Measurements from ENCODE around the gene TLR8.
"Not testable (repeated sequence)": the region's sequence is repeated elsewhere in the genome, so short reads cannot be mapped to it uniquely, and the experiment has no call there.

TLR8 gene

DNA sequence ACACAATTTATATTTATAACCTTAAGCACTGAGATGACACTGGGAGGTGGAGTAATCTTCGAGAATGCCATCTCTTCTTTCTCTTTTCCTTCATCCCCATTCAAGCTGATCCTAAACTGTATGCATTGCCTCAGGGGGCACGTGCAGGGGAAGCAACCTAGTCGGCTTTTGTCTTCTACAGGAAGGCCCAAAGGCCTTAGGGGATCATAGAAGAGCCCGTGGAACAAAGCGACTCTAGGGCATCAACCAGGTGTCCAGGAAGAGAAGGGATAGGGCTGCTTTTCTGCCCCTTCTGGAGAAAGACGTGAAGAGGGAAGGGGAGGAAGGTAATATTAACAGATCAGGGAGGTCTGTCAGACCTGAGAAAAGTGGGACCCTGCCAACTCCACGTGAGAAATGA, 6.9 kb upstream of the TLR8 start:
- no peak for DNase-seq

DNA sequence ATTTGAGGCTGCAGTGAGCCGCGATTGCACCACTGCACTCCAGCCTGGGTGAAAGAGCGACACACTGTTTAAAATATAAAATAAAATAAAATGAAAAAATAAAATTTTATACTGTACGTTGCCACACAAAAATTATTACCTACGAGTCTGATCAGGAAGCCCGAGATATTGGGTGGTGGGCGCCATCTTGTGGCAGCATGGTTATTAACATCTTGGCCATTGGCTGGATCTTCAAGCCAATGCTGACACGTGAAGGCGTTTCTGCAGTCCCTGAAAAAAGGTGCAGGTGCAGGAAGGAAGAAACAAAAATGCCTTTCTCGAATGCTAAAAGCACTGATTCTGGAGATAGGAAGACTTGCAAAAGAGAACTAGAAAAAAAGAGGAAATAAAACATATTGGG, 4.9 kb upstream of the TLR8 start:
- peak; percentile 49 for DNase-seq

DNA sequence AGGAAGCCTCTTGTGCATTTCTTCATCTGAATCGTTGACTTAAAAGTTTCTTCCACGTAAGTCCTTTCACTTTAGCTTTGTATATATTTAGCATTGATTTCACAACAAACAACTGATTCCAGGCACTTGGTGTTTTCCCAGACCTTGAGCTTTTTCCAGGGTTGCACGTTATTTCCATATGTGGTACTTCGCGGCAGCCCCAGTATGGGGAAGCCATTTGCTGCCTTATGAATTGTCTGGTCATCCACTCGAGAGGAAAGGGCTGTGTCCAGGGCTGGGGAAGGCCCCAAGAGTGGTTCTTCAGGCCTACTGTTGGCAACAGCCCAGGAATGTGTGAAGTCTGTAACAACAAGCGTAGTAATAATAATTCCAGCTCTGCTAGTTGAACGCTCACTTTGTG, 2.8 kb upstream of the TLR8 start:
- no peak for DNase-seq

DNA sequence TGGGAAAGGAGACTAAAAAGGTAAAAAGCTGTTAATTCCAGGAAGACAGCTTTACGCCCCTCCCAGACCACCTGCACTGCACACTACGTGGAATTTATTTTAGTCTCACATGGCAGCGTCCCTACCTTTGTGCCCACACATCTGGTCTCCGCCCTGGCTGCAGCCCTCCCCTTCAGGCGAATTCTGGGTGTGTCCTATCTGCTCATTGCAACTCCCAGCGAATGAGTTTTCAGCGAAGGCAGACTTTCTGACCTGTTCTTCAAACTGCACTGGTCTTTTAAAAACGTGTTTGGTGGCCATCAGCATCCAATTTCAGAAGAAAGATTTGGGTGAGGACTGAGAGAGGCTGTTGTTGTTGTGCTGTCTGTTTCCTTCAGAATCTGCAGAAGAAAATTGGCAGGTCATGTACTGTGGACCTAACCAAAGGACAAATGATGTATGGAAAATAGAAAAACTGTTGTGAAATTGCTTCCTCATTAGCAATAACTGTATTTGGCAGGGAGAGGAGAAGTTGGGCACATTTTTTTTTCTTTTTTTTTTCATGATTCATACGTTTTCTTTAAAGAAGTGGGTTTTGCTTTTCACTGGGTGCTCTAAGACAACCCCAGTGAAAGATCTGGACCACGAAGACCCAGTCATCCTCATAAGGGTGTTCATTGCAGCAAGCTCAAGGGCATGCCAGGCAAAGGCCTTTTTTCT, 4.2 kb downstream of the TLR8 start:
- no peak for DNase-seq

DNA sequence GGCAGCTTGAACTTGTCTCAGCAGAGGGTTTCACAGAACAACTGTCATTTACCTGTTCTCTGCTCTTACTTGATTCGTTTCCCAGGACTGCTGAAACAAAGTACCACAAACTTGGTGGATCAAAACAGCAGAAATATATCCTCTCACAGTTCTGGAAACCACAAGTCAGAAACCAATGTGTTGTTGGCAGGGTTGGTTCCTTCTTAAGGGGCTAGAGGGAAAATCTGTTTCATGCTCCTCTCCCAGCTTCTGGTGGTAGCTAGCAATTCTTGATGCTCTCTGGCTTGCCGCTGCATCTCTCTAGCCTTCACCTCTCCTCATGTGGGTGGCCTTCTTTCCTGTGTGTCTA, 4.7 kb downstream of the TLR8 start:
- DNase-seq = no peak

DNA sequence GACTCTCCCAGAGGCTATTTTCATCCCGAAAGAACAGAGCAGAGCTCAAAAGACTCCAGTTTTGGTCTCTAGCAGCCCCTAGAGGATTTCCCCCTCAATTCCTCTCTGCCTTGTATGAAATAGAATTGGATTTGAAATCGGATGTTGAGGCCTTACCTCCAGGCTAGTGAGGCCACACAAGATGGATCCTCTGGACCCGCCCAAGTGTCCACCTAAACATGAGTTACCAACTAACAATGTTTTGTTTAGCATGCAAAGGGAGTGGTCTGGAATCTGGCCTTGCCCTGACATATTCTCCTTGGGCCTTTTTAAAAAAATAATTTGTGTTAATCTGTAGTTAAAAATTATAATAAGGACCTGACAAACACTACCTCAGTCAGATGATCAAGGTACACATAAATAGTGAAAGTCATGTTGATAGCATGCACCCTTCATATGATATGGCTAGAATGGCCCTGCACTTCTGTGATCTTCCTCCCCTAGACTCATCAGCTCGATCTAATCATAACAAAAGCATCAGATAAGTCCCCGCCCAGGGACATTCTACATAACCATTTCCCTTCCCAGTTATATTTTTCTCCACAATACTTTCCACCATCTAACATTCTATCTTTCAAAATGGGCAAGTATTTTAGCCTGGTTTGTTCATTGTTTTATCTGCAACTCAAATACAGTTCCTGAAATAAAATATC, 6.5 kb downstream of the TLR8 start:
- DNase-seq = no peak

DNA sequence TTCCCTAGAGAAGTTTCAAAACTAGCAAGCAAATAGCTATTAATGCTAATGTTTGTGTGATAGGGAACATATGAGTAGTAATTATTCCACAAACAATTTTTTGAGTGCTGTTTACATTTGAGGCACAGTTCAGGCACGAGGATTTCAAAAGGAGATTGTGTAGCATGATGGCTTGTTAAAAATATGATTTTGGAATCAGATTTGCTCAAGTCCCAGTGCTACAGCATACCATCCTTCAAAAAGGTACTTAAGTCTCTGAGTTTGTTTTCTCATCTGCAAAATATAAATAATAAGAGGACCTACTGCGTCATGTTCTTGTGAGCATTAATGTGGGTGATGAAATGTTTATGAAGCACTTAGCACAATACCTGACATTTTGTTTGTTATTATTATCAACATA, 11.3 kb downstream of the TLR8 start:
- no peak for DNase-seq

DNA sequence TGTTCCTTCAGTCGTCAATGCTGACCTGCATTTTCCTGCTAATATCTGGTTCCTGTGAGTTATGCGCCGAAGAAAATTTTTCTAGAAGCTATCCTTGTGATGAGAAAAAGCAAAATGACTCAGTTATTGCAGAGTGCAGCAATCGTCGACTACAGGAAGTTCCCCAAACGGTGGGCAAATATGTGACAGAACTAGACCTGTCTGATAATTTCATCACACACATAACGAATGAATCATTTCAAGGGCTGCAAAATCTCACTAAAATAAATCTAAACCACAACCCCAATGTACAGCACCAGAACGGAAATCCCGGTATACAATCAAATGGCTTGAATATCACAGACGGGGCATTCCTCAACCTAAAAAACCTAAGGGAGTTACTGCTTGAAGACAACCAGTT, 12.6 kb downstream of the TLR8 start:
- DNase-seq = no peak

DNA sequence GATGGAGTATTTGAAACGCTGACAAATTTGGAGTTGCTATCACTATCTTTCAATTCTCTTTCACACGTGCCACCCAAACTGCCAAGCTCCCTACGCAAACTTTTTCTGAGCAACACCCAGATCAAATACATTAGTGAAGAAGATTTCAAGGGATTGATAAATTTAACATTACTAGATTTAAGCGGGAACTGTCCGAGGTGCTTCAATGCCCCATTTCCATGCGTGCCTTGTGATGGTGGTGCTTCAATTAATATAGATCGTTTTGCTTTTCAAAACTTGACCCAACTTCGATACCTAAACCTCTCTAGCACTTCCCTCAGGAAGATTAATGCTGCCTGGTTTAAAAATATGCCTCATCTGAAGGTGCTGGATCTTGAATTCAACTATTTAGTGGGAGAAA, 13.2 kb downstream of the TLR8 start:
- DNase-seq = no peak

DNA sequence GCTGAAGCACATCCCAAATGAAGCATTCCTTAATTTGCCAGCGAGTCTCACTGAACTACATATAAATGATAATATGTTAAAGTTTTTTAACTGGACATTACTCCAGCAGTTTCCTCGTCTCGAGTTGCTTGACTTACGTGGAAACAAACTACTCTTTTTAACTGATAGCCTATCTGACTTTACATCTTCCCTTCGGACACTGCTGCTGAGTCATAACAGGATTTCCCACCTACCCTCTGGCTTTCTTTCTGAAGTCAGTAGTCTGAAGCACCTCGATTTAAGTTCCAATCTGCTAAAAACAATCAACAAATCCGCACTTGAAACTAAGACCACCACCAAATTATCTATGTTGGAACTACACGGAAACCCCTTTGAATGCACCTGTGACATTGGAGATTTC, 14.6 kb downstream of the TLR8 start:
- no peak for DNase-seq

DNA sequence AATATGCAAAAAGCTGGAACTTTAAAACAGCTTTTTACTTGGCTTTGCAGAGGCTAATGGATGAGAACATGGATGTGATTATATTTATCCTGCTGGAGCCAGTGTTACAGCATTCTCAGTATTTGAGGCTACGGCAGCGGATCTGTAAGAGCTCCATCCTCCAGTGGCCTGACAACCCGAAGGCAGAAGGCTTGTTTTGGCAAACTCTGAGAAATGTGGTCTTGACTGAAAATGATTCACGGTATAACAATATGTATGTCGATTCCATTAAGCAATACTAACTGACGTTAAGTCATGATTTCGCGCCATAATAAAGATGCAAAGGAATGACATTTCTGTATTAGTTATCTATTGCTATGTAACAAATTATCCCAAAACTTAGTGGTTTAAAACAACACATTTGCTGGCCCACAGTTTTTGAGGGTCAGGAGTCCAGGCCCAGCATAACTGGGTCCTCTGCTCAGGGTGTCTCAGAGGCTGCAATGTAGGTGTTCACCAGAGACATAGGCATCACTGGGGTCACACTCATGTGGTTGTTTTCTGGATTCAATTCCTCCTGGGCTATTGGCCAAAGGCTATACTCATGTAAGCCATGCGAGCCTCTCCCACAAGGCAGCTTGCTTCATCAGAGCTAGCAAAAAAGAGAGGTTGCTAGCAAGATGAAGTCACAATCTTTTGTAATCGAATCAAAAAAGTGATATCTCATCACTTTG, 15.6 kb downstream of the TLR8 start:
- DNase-seq = no peak

DNA sequence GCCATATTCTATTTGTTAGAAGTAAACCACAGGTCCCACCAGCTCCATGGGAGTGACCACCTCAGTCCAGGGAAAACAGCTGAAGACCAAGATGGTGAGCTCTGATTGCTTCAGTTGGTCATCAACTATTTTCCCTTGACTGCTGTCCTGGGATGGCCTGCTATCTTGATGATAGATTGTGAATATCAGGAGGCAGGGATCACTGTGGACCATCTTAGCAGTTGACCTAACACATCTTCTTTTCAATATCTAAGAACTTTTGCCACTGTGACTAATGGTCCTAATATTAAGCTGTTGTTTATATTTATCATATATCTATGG, 16.1 kb downstream of the TLR8 start:
- no peak for DNase-seq

DNA sequence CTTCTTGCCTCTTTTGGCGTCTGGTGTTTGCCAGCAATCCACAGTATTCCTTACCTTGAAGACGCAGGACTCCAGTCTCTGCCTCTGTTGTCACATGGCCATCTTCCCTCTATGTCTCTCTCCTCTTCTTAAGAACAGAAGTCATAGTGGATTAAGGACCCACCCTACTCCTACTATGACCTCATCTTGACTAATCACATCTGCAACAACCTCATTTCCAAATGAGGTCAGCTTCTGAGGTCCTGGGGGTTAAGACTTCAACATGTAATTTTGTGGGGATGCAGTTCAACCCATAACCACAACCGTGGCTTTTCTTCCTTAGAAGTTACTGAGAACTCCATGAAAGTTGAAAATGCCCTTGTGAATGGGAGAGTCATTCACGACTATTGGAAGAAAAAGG, 23.3 kb downstream of the TLR8 start:
- no peak for DNase-seq

DNA sequence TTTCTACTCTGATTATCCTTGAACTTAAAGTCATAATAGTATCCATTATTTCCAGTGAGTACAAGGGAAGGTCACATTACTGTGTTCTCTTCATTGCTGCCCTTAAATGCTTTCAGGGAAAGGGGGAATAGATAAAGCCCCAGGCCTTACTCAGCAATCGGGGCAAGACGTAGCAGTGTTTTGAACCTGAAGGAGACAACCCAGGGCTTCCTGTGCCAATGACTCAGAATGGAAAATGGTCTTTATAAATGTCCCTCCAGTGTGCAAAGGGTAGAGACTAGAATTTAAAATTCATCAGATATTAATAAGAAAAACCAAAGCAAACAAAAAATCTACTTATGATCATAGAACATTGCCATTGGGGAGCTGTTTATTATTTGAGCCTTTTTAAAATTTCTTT, 23.7 kb downstream of the TLR8 start:
- no peak for DNase-seq

DNA sequence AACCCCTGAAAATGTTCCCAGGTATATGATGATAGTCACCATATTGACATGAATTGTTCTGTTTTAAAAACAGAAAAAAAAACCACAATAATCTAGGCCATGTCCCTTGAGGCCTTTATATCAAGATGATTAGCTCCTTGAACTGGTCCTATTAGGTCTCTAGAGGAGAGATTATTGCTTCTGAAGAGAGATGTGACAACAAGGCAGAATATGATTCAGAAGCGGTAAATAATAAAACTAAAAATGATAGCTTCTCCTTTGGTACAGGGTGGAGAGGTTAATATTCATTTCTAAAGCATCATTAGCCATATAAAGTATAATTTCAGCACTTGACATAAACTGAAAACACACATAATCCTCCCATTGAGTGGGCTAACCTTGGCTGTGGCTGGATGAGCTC, 25.8 kb downstream of the TLR8 start:
- no peak for DNase-seq

DNA sequence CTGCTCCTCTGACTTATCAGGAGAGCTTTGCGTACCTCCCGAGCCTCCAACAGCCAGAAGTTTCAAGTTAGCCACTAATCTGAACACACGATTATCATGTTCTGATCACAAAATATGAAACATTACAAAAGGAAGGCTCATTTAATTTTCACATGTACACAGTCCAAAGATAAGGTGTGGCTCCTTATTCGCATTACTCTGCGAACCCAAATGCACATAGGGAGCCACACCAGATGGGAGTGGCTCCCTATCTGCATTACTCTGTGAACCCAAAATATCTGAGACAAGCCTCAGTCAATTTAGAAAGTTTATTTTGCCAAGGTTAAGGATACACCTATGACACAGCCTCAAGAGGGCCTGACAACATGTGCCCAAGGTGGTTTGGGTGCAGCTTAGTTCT, 28.4 kb downstream of the TLR8 start:
- DNase-seq = no peak

DNA sequence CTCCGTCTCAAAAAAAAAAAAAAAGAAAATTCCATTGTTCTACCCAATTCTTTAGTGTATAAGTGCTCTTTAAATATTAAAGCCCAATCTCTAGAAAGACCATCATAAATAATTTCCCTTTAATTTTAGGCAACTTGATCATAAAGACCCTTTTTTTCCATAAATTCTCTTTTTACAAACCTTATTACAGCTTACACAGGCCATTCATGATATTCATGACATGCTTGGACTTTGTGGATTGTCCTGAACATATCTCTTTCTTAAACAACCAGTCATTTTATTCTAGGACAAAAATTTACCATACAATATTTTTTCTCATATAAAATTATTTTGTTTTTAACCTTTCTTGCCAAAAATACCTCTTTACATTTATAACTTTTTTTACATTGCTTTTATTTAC, 30.5 kb downstream of the TLR8 start:
- DNase-seq = no peak

DNA sequence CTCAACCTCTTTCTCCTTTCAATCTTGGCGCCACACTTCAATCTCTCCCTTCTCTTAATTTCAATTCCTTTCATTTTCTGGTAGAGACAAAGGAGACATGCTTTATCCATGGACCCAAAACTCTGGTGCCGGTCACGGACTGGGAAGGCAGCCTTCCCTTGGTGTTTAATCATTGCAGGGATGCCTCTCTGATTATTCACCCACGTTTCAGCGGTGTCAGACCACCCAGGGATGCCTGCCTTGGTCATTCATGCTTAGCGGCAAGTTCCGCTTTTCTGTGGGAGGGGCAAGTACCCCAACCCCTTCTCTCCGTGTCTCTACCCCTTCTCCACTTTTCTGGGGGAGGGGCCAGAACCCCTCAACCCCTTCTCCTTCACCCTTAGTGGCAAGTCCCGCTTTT, 34.1 kb downstream of the TLR8 start:
- not testable (repeated sequence) for DNase-seq

DNA sequence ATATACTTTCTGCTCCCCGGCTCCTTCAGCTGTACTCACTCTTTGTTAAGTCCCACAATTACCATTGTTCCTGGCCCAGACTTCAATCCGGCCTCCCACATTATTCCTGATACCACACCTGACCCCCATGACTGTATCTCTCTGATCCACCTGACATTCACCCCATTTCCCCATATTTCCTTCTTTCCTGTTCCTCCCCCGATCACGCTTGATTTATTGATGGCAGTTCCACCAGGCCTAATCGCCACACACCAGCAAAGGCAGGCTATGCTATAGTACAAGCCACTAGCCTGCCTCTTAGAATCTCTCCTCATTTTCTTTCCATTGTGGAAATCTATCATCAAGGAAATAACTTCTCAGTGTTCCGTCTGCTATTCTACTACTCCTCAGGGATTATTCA, 37.2 kb downstream of the TLR8 start:
- not testable (repeated sequence) for DNase-seq

DNA sequence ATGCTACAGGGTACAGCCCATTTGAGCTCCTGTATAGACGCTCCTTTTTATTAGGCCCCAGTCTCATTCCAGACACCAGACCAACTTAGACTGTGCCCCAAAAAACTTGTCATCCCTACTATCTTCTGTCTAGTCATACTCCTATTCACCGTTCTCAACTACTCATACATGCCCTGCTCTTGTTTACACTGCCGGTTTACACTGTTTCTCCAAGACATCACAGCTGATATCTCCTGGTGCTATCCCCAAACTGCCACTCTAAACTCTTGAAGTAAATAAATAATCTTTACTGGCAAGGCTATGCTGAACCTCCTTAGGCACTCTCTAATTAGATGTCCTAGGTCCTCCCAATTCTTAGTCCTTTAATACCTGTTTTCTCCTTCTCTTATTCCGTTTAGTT, 38.0 kb downstream of the TLR8 start:
- not testable (repeated sequence) for DNase-seq

DNA sequence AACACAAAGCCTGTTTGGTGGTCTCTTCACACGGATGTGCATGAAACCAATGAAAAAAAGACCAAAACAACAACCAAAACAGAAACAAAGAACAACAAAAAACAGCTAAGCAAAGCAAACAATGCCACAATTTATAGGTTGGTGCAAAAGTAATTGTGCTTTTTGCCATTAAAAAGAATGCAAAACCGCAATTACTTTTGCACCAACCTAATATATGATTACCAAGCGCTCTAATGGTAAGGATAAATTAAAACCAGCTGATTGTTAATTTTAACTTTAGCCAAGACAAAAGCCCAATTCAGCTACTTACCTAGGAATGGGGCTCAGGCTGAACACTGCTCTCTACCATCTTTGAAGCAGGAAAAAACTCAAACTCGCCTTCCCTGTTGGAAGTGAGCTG, 39.1 kb downstream of the TLR8 start:
- DNase-seq = no peak

DNA sequence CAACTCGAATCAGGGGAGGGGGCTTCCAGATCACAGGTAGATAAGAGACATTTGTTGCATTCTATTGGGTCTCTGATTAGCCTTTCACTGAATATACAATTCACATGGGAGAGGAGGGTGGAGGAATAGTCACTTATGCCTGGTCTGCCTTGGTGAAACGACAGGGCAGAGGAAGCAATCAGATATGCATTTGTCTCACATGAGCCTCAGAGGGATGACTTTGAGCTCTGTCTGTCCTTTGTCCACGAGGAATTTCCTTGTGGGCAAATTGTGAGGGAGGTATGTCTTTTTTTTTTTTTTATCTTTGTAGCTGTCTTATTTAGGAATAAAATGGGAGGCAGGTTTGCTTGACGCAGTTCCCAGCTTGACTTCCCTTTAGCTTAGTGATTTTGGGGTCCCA, 40.0 kb downstream of the TLR8 start:
- no peak for DNase-seq

DNA sequence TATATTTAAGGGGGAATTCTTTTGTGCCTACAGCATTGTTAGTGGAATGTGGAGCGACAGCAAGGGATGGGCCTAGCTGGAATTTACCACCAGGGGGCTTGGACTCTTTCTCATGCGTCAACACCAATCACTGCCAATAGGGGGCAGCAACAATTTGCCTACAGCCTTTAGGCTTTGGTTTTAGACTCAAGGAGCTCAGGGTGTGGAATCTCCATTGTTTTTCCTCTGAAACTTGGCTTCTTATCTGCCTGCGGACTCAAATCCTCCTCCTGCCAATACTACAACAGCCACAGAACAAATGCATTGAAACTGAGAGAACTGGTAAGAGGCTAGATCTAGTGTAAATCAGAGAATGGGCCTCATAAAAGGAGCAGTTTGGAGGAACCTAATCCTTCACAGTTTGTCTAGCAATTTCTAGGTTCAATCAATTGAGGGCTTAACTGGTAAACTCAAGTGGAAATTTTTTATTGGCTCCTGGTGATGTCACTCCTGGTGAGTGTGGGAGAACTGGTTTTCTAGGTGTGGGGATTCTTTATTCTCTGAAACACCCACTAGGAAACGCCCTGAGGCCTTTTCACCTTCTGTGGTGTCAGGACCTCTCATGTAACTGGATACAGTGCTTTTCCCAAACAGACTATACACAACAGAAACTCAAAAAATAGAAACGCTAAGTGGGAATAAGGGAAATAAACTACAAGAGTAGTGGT, 40.6 kb downstream of the TLR8 start:
- peak; percentile 57 for DNase-seq
